WI38 (cell line): ENCODE measurements around the gene RNF212.

Experiments used
- H3K4me3 ChIP-seq: 2 replicates; pipeline ENCODE4 v1.5.1; 2011; ENCODE audit warnings: low read depth, mild to moderate bottlenecking, control low read depth, low read length
- CTCF ChIP-seq: IDR thresholded peaks from 2 replicates; pipeline ENCODE4 v1.5.1; 2012; ENCODE audit warnings: low read depth, mild to moderate bottlenecking, control low read depth, low read length

The RNF212 gene

GRCh38 chr4:1152290-1152689, 38.9 kb upstream of the RNF212 start:
- TF ChIP-seq CTCF: no peak
- H3K4me3 ChIP-seq: no peak overlapping the region

GRCh38 chr4:1151541-1151940, 38.2 kb upstream of the RNF212 start:
- TF ChIP-seq CTCF: no peak
- H3K4me3 ChIP-seq: no peak overlapping the region

GRCh38 chr4:1150875-1151274, 37.5 kb upstream of the RNF212 start:
- no peak overlapping the region for H3K4me3 ChIP-seq
- no peak for TF ChIP-seq CTCF

GRCh38 chr4:1139860-1140259, 26.5 kb upstream of the RNF212 start:
- no peak overlapping the region for H3K4me3 ChIP-seq
- TF ChIP-seq CTCF: no peak

- no peak overlapping the region; the same call in 1 of the 2 replicates for H3K4me3 ChIP-seq
- TF ChIP-seq CTCF: no peak
Measured at GRCh38 chr4:1137850-1138249, 24.5 kb upstream of the RNF212 start.

- no peak for TF ChIP-seq CTCF
- no peak overlapping the region; the same call in 1 of the 2 replicates for H3K4me3 ChIP-seq
Measured at GRCh38 chr4:1137063-1137776, 23.9 kb upstream of the RNF212 start.

GRCh38 chr4:1136048-1136447, 22.7 kb upstream of the RNF212 start:
- no peak for TF ChIP-seq CTCF
- H3K4me3 ChIP-seq: no peak overlapping the region
